Right lobe of liver (tissue), 4 donors: ENCODE results near the gene SLC28A1.

Source experiments
- CTCF ChIP-seq, 4 donors: fragments of 200-600 bp in 3 of 4; fragments of 450-650 bp in 1 of 4; IDR thresholded peaks; one replicate each; pipeline versions ENCODE4 v1.5.1 to v1.8.0; 2016 to 2022; ENCODE audit warnings: antibody characterized with exemption in 4 of 4, mild to moderate bottlenecking in 2 of 4
- POLR2A ChIP-seq: fragments of 450-650 bp; IDR thresholded peaks from one replicate; pipeline ENCODE4 v1.6.1; 2017; ENCODE audit warnings: antibody characterized with exemption, mild to moderate bottlenecking
- donor health status: DM: no; HTN: no; CAD: no.
- donor health status: DM: no; HTN: no; CAD: no.
- donor health status: DM: no; HTN: yes; CAD: no.

DNA sequence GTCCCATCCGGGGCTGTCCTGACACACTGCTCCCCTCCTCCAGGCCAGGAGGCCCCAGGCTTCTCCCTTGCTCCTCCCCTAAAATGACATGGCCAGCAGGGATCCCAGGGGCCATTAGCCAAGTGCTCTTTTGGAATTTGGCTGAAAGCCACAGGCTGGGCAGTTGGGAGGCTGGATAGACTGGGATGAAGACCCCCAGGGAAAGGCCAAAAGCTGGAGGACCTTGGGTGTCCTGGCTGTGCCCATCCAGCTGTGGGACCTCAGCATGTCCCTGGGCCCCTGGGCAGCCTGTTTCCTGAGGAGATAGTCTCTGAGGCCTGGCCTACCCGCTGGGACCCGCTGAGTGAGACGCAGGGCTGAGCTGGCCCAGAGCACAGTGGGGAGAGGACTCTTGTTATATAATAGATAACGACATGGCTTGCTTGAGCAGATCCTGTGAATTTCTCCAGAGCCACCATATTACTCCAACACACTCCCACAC lies 91.4 kb downstream of the SLC28A1 start:
- TF ChIP-seq POLR2A (no peak), CTCF (IDR thresholded peaks at IDR 0.05) (no peak)
